Head of caudate nucleus (tissue), 42 donors: Measurements from ENCODE around the gene CISTR.
"Not testable (repeated sequence)": the region's sequence is repeated elsewhere in the genome, so short reads cannot be mapped to it uniquely, and the experiment has no call there.

Experiments used
- DNase-seq, 42 donors: peaks; one replicate each; pipeline versions ENCODE4 v3.0.0 to v3.0.0-alpha.2; 2020 to 2021; ENCODE audit warnings: mixed read lengths in 7 of 42
- intact Hi-C: fragments of 100-400 bp; cut with DNase I; formaldehyde crosslinking; loops from one replicate; pipeline ENCODE4 v1.15.0; 2022

CISTR gene

DNA sequence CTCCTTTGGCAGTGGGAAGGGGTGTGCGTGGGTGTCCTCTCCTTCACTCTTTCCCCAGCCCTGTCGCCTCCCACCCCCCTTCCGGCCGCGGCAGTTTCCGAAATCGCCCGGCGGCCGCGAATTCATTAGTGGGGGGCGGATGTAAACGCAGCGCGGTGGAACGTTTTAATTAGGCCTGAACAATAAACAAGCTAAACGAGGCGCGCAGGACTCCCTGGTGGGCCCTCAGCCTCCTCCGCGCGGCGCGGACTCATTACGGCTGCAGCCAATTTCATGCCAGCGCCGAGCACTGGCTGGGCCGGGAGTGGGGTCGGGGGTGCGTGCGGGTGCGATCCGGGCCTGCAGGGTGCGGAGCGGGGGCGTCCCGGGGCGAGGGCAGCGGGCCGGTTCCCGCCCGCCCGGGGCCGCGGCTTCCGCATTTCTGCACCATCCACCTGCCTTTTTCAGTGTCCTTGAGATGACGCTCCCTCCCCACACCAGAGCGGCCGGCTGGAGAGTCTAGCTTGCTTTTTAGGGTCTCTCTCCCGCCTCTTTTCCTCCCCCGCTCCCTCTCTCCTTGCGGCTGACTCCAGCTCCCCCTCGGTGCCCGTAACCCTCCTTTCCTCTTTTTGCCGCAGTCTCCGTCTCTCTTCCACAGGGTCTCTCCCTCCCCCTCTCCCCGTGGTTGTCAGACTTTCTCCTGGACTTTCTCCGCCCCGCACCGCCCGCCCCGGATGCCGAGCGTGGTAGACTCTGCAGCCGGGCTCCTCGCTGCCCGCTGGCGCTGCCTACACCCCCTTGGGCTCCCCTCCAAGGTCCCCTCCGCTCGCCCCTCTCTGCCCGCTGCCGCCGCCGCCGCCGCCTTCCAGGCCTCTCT is at the start of gene CISTR:
Gene CISTR (minus strand): TSS at position 644 of the 856 bp plus-strand sequence.
- DNase-seq, result peak in 17 of 42 donors; percentile 8 to 66 (median 45)
- intact Hi-C loops, result no loop called here

DNA sequence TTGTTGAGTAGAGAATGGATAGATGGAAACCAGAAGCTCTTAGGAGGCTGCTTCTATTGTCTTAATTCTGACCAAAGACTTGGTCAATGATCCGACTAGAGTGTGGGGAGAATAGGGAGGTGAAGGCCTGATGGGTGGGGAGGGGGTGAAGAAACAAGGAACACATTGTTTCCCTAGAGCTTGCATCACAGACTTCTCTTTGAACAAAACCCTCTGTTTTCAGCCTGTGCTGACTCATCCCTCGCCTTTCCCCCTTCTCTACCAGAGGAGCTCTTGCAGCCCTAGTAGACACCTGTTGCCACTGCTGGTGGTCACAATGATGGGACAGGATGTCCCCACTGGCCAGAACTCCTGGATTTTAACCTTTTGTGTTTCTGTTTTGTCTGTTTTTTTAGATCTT is 46.8 kb upstream of the CISTR start:
- peak; percentile 29 to 92 (median 76) for DNase-seq

DNA sequence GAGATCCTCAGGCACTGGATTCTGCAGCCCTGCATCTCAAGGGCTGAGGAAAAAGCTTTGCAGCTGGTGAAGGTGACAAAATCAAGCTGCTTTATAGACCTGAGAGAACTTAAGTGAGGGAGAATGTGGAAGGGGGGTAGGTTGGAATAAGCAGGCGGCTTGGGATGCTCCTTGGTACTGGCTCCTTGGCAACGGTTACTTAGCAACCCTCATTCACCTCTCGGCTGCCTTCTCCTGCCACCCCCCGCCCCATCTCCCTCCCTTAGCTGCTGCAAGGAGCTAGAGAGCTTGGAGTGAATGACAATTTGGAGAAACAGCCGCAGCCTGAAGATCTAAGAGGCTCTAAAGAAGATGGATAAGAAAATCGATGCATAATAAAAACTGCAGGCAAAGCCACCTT is 44.1 kb upstream of the CISTR start:
- intact Hi-C loops, result no loop called here
- DNase-seq, result peak; percentile 42 to 97 (median 80)

More for the DNA sequence above, 46.8 kb upstream of the CISTR start:
- intact Hi-C loops, result no loop called here

DNA sequence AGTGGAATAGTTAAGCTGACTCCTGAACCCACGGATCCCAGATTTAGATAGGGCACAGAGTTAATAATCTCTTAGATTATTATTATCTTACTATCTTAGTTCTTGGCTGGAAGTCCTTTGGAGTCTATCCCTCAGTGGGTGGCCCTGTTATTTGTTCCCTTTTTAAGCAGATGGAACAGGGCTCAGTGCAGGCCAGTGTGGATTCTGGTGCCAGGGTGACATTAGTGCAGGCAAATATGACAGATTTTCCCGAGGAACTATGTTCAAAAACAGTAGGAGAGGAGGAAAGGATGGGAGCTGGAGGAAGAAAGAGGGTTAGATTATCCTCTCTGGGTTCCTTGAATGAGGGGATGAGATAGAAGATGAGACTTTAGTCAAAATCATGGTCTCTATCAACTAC is 41.4 kb upstream of the CISTR start:
- intact Hi-C loops, result no loop called here

DNA sequence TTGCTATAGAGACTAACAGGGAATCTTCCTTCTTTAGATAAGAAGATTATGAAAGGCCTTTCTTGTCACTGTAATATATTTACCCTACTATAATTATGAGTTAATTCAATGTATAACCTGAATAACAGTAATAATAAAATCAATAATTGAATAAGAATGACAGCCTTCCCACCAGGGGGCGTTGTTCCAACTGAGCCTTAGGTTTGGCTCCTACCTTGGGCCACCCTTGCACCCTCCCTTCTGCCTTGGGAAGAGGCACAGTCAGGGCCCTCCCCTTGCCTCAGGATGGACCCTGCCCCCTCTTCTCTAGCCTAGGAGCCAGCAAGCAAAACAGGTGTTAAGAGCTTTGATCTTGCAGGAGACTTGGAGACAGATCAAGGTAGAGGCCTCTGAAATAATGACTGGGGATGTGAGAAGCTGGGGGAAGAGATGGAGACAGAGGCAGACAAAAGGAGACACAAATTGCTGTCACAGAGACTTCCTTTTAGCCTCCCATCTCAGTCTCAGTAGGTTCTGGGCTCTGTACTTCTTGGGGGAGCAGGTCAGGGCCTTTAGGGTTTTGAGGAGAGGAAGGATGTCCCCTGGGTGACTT is 40.1 kb upstream of the CISTR start:
- DNase-seq, result peak in 8 of 42 donors; percentile 9 to 62 (median 22)
- intact Hi-C loops, result no loop called here

More for the DNA sequence above, 41.4 kb upstream of the CISTR start:
- DNase-seq, result no peak

DNA sequence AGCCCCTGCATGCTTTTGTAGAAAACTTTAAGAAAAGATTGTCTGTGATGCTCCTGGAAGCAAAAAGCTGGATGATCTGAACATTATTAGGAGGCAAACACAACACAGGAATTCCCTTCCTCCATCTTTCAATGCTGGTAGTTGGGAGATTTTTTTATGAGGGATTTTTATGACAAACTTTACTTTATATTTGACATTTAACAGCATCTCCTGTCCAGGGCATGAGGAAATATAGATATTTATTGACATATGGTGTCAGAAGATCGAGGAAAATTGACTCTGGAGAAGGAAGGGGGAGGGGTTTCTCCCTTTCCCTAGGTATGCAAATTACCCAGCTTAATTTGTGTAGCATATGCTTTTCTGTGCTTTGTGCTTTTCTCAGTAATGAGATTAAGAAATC is 37.8 kb upstream of the CISTR start:
- intact Hi-C loops, result no loop called here

DNA sequence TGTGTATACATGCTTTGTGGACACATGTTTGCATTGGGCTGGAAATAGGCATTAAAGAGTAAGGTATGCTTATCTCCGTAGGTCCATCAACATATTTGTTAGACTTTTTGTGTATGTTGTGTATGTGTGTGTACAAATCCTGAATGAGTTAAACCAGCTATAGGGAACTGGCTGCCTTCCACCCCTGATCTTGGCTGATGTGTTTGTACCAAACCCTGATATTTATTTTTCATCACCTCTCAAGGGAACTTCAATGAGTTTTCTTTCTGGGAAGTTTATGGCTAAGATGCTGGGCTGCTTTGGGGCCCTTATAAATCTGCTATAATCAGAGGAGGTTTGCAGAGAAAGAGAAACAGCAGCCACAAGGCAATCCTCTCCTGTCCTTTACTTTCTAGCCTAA is 37.1 kb upstream of the CISTR start:
- no peak for DNase-seq
- intact Hi-C loops, result no loop called here

More for the DNA sequence above, 37.8 kb upstream of the CISTR start:
- DNase-seq, result no peak

DNA sequence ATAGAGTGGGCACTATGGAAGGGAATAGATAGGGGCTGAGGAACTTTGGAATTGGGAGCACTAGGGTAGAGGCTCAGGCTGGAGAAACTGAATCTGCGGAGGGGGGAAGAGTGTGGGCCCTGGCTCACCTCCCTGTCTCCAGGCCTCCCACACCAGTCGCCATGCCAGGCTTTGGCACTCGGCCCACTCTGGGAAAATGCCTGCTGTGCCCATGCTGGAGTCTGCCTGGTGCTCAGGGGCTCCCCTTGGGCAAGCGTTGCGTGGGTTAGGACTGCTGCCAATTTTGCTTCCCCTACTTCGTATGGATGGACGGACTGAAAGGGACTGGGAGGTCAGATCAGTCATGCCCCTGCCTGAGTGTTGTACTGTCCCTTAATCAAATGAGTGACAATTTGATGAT is 34.6 kb upstream of the CISTR start:
- intact Hi-C loops, result no loop called here
- peak in 3 of 42 donors; percentile 18 to 34 (median 32) for DNase-seq

DNA sequence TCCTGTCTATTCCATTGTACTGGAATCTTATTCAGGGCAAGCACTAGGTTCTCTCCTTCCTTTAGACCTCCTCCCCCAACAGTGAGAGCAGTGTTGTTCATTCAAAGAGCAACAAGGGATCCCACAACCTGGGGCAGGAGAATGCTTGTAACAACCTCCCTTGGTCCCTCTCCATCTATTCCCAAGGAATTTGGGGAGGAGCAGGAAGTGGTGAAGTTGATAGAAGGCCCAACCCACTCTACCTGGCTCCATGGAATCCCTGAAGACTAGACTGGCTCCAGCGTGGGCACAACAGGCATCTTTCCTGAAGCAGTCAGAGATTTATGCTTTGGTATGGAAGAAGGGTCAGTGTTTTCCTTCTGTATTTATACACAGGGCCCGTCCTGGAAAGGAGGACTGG is 33.4 kb upstream of the CISTR start:
- intact Hi-C loops, result no loop called here
- no peak for DNase-seq

DNA sequence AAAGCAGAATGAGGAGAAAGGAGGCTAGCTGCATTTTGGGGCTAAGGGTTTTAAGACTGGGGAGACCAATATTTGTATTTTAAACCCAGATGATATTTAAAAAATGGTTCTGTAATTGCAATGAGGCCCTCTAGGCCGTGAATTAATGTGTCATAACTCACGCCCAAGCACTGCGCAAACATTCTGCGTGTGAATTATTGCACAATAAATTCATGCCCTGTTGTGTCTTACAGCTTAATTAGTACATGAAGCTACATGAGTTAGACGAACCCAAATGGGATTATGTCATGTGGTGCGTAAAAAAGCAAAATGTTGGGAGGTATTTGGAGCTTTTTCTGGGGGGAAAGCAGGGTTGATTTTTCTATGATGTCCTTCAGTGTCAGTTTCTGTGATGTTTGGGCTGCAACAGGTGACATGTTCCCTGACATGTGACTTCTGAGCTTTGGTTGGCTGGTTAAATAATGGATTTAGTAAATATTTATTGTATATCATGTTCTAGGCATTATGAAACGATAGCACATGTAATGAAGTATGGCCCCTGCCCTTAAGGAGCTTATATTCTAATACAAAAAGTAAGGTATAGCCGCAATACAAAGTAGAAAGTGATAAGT is 30.4 kb upstream of the CISTR start:
- intact Hi-C loops, result no loop called here
- no peak for DNase-seq

DNA sequence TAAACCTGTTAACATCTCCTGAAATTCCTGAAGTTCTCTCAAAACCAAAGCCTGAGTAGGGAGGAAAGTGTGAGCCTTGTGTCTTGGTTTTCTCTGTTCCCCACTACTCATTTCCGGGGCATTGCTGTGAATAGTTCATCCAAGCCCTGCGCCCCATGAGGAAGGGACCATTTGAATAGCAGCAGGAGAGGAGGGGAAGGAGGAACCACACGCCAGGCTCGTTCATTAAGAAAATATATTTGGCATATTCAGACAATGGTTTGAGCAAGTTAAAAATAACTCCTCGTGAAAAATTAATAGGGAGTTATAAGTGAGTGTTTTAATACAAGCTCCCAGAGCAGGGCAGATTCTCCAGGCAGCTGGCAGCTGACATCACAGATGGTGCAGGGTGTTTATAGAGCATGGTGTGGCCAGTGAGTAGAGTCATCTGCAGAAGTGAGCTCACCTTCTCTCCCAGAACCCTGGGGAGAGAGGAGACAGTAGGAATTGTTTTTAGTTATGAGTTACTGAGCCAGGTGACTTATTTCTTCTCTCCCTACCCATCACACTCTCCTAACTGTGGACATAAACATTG is 29.5 kb upstream of the CISTR start:
- no peak for DNase-seq
- intact Hi-C loops, result no loop called here

DNA sequence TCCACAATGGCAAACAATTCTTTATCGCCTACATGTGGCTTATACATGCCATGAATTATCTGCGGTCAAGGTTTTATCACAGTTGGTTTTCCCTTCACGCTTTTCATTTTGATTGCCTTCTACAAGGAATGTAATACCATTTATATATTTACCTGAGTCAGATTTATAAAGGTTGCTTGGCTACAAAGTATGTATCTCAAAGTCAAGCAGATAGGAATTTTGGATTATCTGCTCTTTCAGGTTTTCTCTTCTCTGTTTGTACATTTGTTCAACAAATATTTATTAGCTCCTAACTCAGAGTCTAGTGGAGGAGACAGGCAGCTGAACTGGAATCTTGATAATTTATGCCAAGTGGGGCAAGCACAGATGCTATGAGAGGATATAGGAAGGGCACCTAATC is 28.5 kb upstream of the CISTR start:
- no peak for DNase-seq
- intact Hi-C loops, result no loop called here

DNA sequence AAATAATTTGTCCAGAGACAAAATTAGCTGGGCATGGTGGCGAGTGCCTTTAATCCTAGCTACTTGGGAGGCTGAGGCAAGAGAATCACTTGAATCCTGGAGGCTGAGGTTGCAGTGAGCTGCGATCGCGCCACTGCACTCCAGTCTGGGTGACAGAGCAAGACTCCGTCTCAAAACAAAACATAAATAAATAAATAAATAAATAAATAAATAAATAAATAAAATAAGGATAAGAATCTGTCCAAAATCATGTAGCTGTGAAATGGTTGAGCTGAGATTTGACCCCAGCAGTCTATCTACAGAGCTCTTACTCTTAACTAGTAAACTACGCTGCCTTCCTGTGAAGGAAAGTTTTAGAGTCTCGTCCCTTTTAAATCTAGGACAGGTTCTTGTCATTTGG is 27.9 kb upstream of the CISTR start:
- DNase-seq, intact Hi-C loops: not testable (repeated sequence)

DNA sequence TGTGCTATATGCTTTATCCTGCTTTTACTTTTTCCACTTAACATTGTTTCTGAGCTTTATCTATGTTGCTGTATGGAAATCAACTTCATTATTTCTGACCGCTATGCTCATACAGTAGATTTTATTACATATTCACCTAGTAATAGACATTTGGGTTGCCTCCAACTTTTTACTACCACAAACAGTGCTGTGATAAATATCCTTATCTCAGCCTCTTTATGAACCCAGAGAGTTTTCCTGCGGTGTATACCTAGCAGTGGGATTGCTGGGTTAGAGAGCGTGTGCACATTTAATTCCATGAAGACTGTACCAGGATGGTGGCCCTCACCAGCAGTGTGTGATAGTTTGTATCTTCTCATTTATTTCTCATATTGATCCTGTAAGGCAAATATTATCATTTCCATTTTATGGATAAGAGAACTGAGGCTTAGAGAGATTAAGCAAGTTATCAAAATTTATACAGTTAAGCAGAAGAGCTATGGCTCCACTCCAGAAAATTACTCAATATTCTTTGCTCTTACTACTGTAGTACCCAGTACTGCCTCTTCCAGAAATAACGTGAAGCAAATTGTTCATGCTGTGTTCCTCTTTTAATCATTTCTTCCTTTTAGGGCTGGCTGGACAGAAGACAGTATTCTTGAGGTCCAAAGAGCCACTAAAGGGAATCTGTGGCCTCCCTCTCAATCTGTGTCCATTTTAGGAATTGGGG is 26.3 kb upstream of the CISTR start:
- no peak for DNase-seq
- intact Hi-C loops, result no loop called here

DNA sequence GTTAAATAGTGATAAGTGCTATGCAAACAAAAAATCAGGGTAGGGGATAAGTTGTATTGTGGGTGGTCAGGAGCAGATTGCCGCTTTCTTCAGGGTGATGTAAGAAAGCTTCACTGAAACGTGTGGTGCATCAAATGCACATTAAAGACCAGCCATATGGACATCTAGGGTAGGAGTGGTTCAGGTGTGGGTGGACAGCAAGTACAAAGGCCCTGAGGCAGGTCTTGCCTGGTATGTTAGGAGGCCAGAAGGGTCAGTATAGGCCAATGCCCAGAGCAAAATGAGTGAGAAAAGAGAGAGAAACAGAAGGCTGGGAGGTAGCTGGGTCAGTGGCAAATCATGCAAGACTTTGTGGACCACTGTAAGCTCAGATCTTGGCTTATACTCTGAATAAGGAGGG is 25.6 kb upstream of the CISTR start:
- intact Hi-C loops, result no loop called here

DNA sequence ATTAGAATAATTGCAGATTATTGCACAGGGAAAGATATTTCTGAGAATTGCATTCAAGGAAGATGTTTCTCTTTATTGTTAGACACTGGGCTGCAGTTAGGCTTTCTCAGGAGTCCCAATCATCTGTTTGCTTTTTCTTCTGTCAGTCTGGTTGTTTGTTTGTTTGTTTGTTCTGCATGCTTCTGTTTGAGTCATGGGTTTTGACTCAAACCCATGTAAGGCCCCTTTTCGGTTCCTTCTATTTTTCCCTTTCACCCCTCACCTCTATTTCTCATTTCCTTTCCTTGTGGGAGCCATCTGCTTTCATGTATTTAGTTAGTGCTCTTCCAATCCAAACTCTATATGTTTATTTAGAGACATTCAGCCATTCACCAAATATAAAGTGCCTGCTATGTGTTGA is 25.1 kb upstream of the CISTR start:
- intact Hi-C loops, result no loop called here
- no peak for DNase-seq

More for the DNA sequence above, 25.6 kb upstream of the CISTR start:
- no peak for DNase-seq

DNA sequence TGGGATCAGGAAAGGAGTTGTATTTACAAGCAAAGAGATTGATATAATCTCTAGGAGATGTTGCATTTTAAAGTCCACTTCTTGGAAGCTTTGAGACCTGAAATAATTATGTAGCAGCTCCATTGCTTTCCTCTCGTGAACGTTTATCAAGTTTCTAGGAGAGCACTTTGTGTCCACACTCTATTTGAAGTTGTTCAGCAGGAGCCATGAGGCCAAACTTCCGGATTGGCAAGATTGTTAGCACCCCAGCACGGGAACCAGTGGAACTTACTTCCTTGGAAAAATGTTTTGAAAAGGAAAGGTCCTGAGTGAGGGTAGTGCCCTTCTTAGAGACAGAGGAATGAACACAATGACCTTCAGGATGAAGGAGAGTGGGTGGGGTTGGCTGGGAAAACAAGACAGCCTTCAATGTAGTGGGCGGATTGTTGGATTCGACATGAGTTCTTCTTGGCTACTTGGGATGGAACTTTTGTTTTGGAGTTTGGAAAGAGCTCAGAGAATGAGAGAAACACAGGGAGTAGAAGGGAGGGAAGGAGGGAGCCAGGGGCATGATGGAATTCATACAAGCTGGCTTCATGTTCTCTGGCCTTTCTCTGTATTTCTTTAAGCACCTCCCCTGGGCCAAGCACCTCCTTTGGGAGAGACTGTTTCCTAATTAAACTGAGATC is 23.8 kb upstream of the CISTR start:
- DNase-seq, result no peak
- intact Hi-C loops, result no loop called here

DNA sequence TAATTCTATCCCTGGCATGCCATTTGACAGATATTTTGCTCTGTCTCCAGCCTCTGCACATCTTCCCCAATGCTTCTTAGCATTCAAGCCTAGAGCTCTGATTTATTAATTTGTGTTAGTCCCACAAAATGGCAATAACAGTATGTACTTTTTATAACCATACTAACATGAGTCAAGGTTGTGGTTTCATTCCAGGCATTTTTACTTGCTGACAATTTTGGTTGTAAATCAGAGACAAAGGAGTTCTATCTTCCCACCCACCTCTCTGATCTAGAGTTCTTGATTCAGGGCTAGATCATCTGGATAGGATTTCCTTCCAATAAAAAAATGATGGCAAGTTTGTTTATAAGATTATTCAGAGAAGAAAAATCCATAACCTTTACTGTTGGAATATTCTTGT is 18.5 kb upstream of the CISTR start:
- DNase-seq, result peak in 1 of 42 donors; percentile 10
- intact Hi-C loops, result no loop called here

DNA sequence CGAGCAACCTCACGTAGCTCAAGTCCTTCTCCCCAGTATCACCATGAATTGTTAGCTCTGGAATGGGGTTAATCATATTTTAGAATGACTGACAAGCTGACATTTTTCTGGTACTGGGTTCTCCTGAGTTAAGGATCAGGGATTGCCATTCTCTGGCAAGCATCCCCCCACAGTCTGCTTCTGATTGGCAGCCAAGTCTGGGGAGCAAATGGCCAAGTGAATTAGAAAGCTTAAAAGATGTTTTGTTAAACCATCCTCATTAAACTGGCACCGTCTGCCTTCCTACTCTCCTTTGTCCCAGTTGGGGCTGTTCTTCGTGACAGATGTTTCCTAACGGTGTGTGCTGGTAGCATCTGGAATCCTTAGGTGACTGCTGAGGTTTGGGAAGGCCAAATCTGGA is 17.2 kb upstream of the CISTR start:
- DNase-seq, result no peak
- intact Hi-C loops, result loop anchor here (10.0 kb wide), 1 partner anchor 436 kb away; no protein-coding TSS in a partner anchor
